DMS 273 (cell line): ENCODE data around the gene MYL10.
"Not testable (repeated sequence)": the region's sequence is repeated elsewhere in the genome, so short reads cannot be mapped to it uniquely, and the experiment has no call there.

Source experiments
- DNase-seq: peaks from one replicate; lab custom pipeline; 2025; ENCODE audit not compliant: unreplicated experiment; lab: John Stamatoyannopoulos, UW

MYL10 gene

DNA sequence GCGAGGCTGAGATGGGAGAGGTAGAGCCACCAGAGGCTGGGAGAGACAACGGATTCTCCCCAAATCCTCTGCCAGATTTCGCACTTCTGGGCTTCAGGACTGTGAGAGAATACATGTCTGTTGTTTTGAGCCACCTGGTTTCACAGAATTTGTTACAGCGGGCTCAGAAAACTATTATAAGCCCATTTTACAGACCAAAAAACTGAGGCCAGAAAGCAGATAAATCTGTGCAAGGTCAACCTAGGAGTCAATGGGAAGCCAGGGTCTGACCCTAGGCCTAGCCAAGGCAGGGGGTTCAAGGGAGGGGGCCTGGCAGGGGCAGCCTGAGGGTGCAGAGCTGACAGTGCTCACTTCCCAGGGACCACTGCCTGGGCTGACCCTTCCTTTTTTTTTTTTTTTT, 8.7 kb downstream of the MYL10 start:
- no peak for DNase-seq

DNA sequence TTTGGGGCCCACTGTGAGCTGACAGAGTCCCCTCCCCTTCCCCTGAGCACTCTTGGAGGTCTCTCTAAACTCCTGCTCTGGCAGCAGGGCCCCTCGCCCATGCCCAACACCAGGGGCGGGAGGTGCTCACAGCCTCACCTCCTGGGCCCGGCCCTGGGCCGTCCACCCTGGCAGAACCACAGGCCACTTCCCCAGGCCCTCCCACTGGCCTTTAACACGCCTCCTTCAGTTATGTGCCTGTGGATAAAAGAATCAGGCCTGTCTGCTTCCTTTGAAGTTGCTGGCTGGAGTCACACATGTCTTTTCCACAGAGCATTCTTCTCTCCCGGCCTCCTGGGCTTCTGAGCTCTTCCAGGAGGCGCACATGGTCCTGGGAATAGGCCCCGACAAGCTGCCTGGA, 10.2 kb downstream of the MYL10 start:
- DNase-seq = no peak

DNA sequence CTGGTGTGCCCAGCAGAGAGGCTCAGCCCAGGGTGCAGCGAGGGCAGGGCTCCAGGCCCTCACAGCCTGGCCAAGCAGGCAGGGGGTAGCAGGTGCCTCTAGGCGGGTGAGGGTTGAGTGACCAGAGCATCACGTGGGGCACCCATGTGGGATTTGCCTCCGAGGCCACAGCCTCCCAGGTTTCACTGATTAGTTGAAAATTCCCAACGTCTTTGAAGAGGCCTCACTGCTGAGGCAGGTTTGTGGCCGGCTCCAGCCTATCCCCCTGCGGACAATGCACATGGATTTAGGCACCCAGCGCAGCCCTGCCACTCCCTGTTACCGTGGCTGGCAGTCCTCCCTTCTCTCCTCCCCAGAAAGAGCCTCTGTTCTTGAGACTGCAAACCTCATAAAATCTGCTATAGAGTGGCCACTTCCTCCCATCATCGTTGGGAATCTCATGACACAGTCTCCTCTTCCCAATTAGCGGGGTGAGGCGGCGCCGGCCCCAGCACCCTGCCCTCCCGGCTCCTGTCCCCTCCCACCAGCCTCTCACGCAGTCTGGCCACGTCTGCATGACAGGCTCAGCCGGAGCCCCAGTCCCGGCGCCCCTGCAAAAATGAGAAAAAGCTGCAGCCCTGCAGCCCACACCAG, 10.8 kb downstream of the MYL10 start:
- DNase-seq = no peak

DNA sequence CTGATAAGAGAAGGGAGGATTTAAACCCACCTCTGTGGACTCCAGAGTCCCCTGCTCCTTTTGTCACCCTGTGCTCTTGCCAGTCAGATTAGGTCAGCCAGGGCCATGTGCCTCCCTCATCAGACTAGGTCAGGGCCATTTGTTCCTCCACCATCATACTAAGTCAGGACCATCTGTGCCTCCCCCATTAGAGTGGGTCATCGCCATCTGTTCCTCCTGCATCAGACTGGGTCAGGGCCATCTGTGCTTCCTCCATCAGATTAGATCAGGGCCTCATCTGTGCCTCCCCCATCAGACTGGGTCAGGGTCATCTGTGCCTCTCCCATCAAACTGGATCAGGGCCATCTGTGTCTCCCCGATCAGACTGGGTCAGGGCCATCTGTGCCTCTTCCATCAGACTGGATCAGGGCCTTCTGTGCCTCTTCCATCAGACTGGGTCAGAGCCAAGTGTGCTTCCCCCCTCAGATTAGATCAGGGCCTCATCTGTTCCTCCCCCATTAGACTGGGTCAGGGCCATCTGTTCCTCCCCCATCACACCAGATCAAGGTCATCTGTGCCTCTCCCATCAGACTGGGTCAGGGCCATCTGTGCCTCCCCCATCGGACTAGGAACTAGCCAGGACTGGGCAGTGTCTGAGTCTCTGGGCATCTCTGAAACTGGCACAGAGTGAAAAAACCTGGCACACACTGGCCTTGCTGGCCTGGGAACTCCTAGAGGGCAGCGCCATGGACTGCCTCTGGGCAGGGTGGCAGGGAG, 11.5 kb downstream of the MYL10 start:
- DNase-seq = no peak

DNA sequence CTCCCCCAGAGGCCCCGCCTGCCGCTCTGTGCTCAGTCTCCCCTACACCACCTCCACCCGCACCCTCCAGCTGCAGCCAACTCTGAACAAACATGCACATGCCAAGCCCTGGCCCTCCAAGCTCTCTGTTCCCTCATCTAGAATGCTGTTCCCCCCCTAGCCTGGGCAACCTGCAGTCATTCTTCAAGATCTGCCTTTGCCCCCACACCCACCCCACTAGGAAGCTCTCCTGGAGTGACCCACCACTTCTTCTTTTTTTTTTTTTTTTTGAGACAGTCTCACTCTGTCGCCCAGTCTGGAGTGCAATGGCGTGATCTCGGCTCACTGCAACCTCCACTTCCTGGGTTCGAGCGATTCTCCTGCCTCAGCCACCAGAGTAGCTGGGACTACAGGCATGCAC, 13.7 kb downstream of the MYL10 start:
- DNase-seq = no peak

DNA sequence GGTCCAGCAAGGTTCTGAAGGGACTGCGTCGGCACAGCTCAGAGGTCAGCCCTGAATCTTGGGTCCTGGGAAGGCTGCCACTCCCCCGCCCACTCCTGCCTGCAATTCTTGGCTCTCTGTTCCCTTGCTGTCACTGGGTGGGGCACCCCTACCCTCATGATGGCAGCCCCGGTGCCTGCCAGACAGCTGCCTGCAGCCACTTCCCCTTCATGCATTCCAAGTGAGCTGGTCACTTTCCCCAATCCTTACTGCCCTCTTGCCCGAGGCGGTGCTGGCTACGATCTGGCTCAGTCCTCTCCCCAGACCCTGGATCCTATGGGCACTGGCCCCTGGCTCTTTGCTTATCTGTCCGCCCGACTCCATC, 14.2 kb downstream of the MYL10 start:
- no peak for DNase-seq

DNA sequence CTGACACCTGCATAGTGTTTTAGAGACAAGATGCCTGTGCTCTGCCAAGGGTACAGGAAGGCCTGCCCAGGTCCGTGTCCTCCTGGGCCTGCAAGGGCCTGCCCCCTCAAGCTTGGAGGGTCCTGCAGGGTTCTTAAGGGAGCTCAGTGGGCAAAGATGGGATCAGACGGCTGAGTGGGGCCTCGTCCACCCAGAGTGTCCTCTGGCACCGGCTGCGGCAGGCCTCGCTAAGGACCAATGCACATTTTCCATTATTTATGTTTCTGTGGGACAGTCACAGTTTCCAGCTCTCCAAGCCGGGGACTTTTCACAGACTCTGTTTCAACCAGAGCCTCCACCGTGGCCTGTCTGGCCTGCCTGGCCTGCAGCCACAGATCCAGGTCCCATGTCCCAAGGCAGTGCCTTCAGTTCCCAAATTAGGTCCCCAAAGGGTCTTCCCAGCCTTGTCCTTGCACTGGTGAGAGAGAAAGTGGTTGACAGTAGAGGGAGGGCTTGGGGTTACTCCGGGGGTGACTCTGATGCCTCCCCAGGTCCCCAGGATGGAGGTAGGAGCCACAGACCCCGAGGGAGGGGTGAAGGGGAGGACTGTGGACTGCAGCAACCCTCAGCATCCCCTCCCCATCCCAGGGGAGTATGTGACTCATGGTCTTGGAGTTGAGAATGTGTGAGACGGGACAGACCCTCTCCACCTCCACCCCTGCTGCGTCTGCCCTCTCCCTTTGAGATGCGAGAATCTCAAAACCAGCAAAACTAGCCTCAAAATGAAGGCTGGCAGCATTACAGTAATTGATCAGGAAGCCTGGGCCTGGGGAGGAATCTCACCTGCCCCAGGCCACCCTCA, 14.8 kb downstream of the MYL10 start:
- DNase-seq = no peak

DNA sequence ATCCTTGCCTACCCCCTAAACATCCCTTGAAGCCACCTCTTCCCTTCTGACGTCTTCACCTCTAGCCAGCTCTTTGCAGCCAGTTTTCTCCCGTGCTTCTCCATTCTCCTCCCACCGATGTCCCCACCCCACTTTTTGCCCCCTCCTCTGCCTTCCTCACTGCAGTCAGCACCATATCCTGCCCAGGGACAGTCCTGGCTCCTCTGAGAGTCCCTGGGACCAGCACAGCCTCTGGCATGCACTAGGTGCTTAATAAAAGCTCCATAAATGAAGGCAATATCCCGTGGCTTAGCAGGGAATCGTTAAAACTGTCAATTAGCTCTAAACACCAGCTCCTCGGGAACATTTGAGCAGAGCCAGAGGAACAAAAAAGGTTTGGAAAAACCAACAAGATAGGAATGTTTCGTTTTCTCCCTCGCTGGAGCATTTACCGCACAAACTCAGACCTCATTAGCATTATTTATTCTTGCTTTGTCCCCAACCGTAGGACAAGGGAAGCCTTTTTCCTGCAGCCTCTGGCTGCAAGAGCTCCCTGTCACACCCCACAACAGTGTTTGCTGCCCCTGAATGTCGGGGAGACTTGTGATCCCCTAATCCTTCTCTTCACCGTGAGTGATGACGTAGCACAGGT, 16.1 kb downstream of the MYL10 start:
- no peak for DNase-seq

DNA sequence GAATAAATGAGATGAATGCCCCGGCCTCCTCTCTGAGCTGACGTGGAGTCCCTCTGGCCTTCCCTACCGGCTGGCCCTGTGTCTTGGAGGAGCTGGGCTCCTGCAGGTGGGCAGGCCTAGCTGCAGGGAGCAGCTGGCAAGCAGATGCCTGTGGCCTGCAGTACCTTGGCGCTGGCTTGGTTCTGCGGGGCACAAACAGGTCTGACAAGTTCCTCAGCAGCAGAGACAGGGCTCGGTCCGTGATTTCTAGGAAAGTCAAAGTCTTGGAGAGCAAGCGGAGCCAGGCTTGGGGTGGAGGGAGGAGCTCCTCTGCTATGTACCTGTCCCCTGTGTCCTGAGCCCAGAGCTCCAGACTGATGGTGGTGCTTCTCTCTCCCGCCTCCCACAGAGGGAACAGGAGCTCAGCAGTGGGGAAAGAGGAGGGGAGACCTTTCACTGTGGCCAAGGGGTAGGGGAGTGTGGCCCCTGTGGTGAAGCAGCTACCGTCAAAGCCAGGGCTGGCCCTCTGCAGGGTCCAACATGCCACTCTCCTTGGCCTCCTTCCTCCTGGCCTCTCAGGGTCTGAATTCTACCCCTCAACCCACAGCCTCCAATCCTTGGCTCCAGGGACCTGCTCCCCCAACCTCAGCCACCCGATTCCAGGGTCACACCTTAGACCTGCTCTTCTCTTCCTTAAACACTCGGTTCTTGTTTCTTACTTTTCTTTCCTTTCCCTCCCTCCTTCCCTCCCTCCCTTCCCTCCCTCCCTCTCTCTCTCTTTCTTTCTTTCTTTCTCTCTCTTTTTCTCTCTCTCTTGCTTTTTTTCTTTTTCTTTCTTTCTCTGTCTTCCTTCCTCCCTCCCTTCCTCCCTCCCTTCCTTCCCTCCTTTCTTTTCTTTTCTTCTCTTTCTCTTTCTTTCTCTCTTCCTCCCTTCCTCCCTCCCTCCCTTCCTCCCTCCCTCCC, 20.1 kb downstream of the MYL10 start:
- no peak for DNase-seq

DNA sequence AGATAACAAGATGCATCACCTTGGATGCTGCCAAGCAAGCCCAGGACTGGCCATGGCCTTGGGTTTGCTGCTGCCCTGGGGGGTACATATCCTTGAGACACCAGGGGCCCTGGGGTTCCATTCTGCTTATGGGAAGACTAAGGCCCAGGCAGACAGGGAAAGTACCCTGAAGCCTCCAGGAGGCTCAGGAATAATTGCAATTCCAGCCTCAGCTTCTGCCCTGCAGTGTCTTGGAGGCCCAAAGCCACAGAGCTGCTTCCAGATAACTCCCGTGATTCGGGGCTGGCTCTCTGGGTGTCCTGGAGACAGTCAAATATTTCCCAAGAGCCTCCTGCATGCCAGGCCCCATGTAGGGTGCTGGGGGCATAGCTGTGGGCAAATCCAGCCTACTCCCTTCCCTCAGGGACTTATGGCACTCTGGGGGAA, 22.6 kb downstream of the MYL10 start:
- no peak for DNase-seq

DNA sequence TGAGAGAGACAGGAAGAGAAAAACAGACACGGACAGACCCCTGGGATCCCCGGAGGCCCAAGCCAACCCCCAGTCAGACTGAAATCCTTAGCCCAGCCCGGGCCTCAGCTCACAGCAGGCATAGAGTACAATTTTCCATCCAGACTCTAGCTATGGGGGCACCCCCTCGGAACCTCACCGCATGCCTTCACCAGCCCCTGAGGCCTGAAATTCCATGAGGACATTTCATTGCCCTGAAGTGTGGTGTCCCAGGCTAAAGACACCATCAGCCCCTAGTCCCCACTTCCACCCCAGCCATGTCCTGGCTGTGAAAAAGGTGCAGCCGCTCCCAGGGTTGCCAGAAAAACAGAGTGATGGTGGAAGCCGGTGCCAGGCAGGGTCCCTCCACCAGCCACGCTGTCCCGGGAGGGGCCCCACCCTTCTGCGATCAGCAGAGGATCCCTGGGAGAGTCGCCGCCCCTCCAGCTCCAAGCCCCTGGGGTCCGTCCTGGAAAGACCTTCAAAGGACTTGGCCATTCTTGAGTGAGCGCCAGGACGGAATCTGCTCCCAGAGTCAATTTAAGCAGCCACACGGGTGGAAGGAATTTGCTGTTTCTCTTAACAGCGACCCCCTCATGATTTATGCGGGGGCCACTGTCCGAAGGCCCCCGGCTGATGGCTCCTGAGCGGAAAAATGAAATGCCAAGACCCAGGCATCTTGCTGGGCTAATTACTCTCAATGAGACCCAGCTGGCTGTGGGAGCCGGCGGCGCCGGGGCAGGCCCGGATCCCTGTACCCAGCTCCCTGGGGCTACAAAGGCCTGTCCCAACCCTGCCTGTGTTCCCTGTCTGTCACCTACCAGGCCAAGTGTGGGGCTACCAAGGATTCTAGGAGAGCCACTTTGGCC, 23.2 kb downstream of the MYL10 start:
- no peak for DNase-seq

DNA sequence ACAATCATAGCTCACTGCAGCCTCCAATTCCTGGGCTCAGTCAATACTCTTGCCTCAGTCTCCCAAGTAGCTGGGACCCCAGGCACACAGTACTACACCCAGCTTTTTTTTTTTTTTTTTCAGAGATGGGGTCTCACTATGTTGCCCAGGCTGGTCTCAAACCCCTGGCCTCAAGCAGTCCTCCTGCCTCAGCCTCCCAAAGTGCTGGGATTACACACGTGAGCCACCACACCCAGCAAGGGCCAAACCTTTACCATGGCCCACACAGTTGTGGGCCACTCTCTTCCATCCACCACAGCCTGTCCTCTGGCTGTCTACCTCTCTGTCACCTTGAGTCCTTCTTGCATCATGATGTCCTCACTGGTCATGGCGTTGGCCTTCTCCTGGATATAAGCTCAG, 24.2 kb downstream of the MYL10 start:
- not testable (repeated sequence) for DNase-seq

DNA sequence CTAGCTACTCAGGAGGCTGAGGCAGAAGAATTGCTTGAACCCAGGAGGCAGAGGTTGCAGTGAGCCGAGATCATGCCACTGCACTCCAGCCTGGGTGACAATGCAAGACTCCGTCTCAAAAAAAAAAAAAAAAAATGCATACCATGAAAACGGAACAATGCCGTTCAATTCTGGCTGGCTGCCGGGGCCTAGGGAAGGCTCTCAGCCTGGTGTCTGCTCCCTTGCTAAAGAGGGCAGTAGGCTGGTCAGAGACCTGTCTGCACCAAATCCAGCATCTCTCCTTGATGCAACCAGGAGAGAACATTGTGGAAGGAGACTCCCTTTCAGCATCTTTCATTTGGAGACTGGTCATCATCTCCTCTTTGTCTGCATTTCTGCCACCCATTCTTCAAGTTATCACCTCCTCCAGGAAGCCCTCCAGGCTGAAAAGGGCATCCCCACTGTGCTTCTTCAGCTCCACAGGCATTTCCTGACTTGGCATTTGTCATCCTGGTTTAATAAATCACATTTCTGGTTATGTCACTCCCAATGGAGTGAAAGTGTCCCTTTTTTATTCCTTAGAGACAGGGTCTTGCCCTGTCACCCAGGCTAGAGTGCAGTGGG, 24.7 kb downstream of the MYL10 start:
- DNase-seq = no peak

DNA sequence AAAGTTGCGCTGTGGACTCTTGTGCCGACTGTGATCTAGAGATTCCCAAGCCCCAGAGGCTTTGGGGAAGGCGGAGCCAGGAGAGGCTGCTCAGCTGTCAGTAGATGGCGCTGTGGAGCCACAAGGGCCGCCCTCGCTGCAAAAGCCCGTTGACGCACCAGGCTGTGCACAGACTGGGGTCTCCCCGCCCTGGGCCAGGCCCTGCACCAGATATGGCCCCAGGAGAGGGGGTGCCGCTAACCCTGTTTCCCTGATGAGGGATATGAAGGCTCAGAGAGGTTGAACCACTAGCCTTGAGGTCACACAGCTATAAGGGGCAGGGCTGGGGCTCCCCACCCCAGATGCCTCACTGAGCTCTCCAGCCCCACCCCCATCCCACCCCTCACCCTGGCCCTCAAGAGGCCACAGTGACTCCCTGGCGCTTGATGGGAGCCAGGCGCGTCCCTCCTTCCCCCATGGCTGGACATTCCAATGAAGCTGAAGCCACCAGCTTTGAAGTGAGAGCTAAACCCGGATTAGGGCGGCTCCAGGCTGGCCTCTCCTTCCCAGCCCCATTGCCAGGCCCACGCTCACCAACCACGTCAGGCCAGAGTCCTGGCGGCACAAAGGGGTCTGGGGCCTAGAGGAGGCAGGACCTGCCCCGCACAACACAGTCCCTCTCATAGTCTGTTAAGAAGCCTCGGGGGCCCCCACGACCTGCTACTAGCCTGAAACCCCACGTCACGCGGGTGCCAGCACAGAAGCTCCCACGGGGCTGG, 26.4 kb downstream of the MYL10 start:
- peak; percentile 93 for DNase-seq

DNA sequence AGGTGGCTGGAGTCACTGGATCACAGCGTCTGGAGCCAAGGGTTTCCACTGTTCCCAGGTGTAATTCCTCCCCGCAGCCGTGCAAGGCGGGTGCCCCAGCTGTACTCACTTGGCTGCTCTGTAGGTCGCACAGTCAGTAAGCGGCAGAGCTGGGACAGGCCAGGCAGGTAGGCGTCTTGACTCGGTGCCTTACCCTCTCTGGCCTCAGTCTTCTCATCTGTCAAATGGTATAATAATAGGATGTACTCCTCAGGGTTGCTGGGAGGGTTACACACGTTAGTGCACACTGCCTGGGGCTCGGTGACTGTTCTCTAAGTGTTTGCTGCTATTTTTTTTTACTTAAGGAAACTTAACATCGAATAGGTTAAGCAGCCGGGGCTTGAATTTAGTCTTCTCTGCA, 27.0 kb downstream of the MYL10 start:
- no peak for DNase-seq

DNA sequence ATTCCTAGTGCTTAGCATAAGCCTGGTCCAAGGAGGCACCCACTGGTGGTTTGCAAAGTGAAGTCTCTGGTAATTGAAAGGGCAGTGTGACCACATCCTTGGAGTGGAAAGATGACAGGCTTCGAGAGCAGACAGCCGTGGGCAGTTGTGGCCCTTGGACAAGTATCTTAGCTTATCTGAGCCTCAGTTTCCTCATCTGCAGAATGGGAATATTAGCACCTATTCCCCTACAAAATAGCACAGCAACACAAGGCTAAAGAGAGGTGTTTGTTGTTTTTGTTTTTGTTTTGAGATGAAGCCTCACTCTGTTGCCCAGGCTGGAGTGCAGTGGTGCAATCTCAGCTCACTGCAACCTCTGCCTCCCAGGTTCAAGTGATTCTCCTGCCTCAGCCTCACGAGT, 29.3 kb downstream of the MYL10 start:
- no peak for DNase-seq

DNA sequence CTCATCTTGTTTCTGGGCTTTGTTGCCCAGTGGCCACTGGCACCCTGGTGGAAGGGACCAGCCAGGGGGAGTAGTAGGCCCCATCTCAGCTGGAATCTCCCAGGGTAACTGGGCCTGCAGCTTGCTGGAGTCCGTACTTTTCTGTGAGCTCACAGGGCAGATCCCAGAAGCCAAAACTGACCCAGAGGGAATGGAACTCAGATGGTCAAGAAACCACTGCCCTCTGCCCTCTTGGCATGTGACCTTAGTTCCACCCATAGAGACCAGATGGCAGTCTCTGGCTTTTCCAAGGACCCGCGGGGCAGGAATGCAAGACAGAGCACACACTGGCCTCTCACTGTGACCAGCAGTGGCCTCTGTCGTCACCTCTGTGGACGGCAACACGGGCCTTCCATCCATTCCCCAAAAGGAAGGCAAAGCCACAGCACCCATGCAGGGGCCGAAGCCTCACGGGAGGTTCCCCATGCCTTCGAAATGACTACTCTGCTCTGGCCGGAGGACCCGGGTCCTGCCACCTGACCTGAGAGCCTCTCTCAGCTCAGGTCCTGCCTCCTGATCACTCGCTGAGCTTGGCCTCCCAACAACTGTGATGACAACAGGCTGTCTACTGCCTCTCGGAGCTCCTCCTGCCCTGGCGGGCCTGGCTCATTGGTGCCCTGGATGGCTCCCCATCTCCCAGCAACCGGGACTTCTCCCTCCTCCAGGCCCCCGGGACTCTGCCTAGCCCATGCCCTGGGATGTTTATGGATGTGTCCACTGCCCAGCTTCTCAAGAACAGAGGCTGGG, 29.9 kb downstream of the MYL10 start:
- no peak for DNase-seq
